ENCODE data around the gene MAPKAP1. TPM values are rescaled to one million over a fixed set of nuclear protein-coding genes. Genes with fewer than 3 reads are reported as not detected.

The MAPKAP1 gene
- total RNA-seq, 2 experiments from 2014 or later, result 66.2 to 78.8 TPM

DNA sequence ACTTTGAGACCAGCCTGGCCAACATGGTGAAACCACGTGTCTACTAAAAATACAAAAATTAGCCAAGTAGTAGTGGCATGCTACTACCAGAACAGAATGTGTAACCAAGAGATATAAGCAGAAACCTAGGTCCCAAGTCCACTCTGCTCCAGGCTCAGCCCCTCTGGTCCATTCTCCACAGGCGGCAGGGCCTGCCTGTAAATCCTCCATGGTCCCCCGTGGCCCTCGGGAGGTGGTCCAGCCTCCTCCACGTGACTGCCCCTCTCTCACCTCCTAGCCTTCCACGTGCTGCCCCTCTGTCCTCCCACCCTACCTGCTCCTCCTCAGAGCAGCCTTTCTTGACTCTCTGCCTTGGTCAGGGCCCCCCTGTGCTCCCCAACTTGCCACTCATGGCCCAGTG lies 318.0 kb downstream of the MAPKAP1 start:
- Histone ChIP-seq H3K4me3 (ENCODE audit: low read depth, low read length, poor library complexity, severe bottlenecking) (no peak overlapping the region), H3K4me2 (ENCODE audit: low read length) (no peak overlapping the region), H3K27ac (ENCODE audit: low read depth, low read length, poor library complexity, severe bottlenecking) (no peak overlapping the region), H2AFZ (ENCODE audit: low read length) (no peak overlapping the region), H3K36me3 (ENCODE audit: insufficient read depth, low read length) (no peaks in the 10 kb centered on the region), H3K9me3 (ENCODE audit: low read length) (no peaks in the 10 kb centered on the region), H3K9me2 (ENCODE audit: insufficient read depth, low read length) (no peaks in the 10 kb centered on the region), H3K4me1 (ENCODE audit: insufficient read depth, low read length, poor library complexity, severe bottlenecking) (no peaks in the 10 kb centered on the region), H3K79me2 (ENCODE audit: insufficient read depth, low read depth, low read length) (no peaks in the 10 kb centered on the region), H4K20me1 (ENCODE audit: insufficient read depth, low read length) (no peaks in the 10 kb centered on the region)
- ChIA-PET POLR2A (no interaction called here), CTCF (ENCODE audit: unreplicated experiment) (no interaction called here)
- no peak for DNase-seq (ENCODE audit: low spot score)
- no peak for TF ChIP-seq EZH2phosphoT487 (IDR thresholded peaks at IDR 0.05; ENCODE audit: borderline replicate concordance, low read depth, low read length)
- TF ChIP-seq, protein P1, sequence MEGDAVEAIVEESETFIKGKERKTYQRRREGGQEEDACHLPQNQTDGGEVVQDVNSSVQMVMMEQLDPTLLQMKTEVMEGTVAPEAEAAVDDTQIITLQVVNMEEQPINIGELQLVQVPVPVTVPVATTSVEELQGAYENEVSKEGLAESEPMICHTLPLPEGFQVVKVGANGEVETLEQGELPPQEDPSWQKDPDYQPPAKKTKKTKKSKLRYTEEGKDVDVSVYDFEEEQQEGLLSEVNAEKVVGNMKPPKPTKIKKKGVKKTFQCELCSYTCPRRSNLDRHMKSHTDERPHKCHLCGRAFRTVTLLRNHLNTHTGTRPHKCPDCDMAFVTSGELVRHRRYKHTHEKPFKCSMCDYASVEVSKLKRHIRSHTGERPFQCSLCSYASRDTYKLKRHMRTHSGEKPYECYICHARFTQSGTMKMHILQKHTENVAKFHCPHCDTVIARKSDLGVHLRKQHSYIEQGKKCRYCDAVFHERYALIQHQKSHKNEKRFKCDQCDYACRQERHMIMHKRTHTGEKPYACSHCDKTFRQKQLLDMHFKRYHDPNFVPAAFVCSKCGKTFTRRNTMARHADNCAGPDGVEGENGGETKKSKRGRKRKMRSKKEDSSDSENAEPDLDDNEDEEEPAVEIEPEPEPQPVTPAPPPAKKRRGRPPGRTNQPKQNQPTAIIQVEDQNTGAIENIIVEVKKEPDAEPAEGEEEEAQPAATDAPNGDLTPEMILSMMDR (conservative IDR thresholded peaks at IDR 0.05; ENCODE audit: low read length), result no peak
- intact Hi-C loops (cut with micrococcal nuclease; ENCODE audit: unreplicated experiment), result no loop called here
- no TSS peak for BruUV-seq (replicated peaks)

DNA sequence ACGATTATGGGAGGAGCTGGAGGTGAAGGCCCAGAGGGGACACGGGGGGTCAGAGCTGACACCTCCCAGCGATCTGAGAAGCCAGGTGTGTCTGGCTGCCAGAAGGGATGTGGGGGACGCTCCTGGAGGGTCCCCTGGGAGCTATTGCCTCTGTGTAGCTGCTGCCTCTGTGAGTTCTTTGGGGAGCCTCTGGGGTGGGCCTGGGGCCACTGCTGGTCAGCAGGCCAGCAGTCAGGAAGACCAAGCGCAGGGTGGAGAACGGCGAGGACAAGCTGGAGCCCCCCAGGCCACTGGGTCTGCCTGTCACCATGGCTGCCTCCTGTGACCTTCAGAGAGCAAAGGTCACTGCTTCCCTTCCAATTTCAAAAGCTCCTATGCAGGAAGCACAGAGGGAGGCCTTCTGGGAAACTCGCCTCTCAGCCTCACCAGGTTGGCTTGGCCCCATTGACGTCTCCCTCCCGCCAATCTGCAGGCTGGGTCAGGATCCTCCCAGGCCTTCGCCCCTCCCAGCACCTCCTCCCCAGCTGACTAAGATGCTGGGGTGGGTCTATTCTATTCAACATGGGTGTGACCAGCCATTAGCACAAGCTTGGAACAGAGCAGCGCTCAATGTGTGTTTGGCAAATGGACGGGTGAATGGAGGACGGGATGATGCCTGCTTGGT lies 319.0 kb downstream of the MAPKAP1 start:
- no peaks in the 10 kb centered on the region for H3K9me2 ChIP-seq (ENCODE audit: insufficient read depth, low read length)

More for the DNA sequence above, 319.0 kb downstream of the MAPKAP1 start:
- H2AFZ ChIP-seq (ENCODE audit: low read length), result no peak overlapping the region
- no peak overlapping the region for H3K4me2 ChIP-seq (ENCODE audit: low read length)
- CTCF ChIA-PET (ENCODE audit: unreplicated experiment), result interaction anchor here (0.6 kb wide), 1 partner anchor 1220 kb away, joined by 3 read pairs; no protein-coding TSS in a partner anchor
- no peaks in the 10 kb centered on the region for H3K4me1 ChIP-seq (ENCODE audit: insufficient read depth, low read length, poor library complexity, severe bottlenecking)
- H3K9me3 ChIP-seq (ENCODE audit: low read length), result no peaks in the 10 kb centered on the region
- no peaks in the 10 kb centered on the region for H4K20me1 ChIP-seq (ENCODE audit: insufficient read depth, low read length)
- H3K36me3 ChIP-seq (ENCODE audit: insufficient read depth, low read length), result no peaks in the 10 kb centered on the region
- POLR2A ChIA-PET, result no interaction called here
- H3K79me2 ChIP-seq (ENCODE audit: insufficient read depth, low read depth, low read length), result no peaks in the 10 kb centered on the region
- intact Hi-C loops (cut with micrococcal nuclease; ENCODE audit: unreplicated experiment), result no loop called here
- no peak for TF ChIP-seq EZH2phosphoT487 (IDR thresholded peaks at IDR 0.05; ENCODE audit: borderline replicate concordance, low read depth, low read length)
- DNase-seq (ENCODE audit: low spot score), result no peak
- H3K4me3 ChIP-seq (ENCODE audit: low read depth, low read length, poor library complexity, severe bottlenecking), result no peak overlapping the region
- H3K27ac ChIP-seq (ENCODE audit: low read depth, low read length, poor library complexity, severe bottlenecking), result no peak overlapping the region
- BruUV-seq (replicated peaks), result no TSS peak

Small RNA genes within 50 kb of the gene (small RNA-seq; reads per million reads assigned to genes)
- gene RF00017, result not detected

Other genes with a start within 250 kb of the MAPKAP1 start
- gene PBX3, start 40.2 kb upstream of the MAPKAP1 start, total RNA-seq (2014; rRNA removed; shearing (Covaris generic)), result 54.6 and 67.3 TPM in 2 replicates
- gene PBX3, start 40.2 kb upstream of the MAPKAP1 start, total RNA-seq (2022), result 40.8 and 49.2 TPM in 2 replicates